Activated CD8-positive, alpha-beta memory T cell treated with anti-CD3 and anti-CD28 coated beads, Interleukin-2, amount 50 U/mL, for 48 hours (primary cell): Measurements from ENCODE around the gene EYS.
"Not testable (repeated sequence)": the region's sequence is repeated elsewhere in the genome, so short reads cannot be mapped to it uniquely, and the experiment has no call there.

Experiments
- DNase-seq: peaks from one replicate; pipeline ENCODE4 v3.0.0-alpha.2; 2020

Gene EYS

GRCh38 chr6:63862486-63863198 is 1844.4 kb downstream of the EYS start:
- DNase-seq: no peak

GRCh38 chr6:63859528-63859927 is 1847.5 kb downstream of the EYS start:
- DNase-seq: no peak

- no peak for DNase-seq
Measured at GRCh38 chr6:63858691-63859090, 1848.3 kb downstream of the EYS start.

- DNase-seq: no peak
Measured at GRCh38 chr6:63856271-63856670, 1850.8 kb downstream of the EYS start.

- no peak for DNase-seq
Measured at GRCh38 chr6:63844287-63844686, 1862.7 kb downstream of the EYS start.

- DNase-seq: no peak
Measured at GRCh38 chr6:63839485-63839884, 1867.5 kb downstream of the EYS start.

GRCh38 chr6:63828678-63829077 is 1878.3 kb downstream of the EYS start:
- not testable (repeated sequence) for DNase-seq

- no peak for DNase-seq
Measured at GRCh38 chr6:63824722-63825121, 1882.3 kb downstream of the EYS start.

GRCh38 chr6:63821442-63821841 is 1885.6 kb downstream of the EYS start:
- DNase-seq: no peak

- no peak for DNase-seq
Measured at GRCh38 chr6:63819831-63820230, 1887.2 kb downstream of the EYS start.

GRCh38 chr6:63817492-63818050 is 1889.5 kb downstream of the EYS start:
- no peak for DNase-seq

- no peak for DNase-seq
Measured at GRCh38 chr6:63816982-63817436, 1890.0 kb downstream of the EYS start.

- DNase-seq: no peak
Measured at GRCh38 chr6:63816401-63816981, 1890.5 kb downstream of the EYS start.

- no peak for DNase-seq
Measured at GRCh38 chr6:63814459-63814858, 1892.6 kb downstream of the EYS start.

- no peak for DNase-seq
Measured at GRCh38 chr6:63813566-63814120, 1893.4 kb downstream of the EYS start.

GRCh38 chr6:63808576-63808975 is 1898.5 kb downstream of the EYS start:
- DNase-seq: no peak

- no peak for DNase-seq
Measured at GRCh38 chr6:63807056-63807455, 1900.0 kb downstream of the EYS start.

GRCh38 chr6:63806573-63806913 is 1900.5 kb downstream of the EYS start:
- DNase-seq: no peak

GRCh38 chr6:63805808-63806572 is 1901.0 kb downstream of the EYS start:
- DNase-seq: no peak

GRCh38 chr6:63805345-63805744 is 1901.7 kb downstream of the EYS start:
- DNase-seq: no peak

- no peak for DNase-seq
Measured at GRCh38 chr6:63804381-63804956, 1902.6 kb downstream of the EYS start.

- no peak for DNase-seq
Measured at GRCh38 chr6:63803371-63803770, 1903.7 kb downstream of the EYS start.

- no peak for DNase-seq
Measured at GRCh38 chr6:63802606-63803206, 1904.3 kb downstream of the EYS start.
